Activated CD8-positive, alpha-beta memory T cell treated with anti-CD3 and anti-CD28 coated beads, Interleukin-2, amount 50 U/mL, for 24 hours (primary cell): ENCODE results near the gene PIEZO1.
"Not testable (repeated sequence)": the region's sequence is repeated elsewhere in the genome, so short reads cannot be mapped to it uniquely, and the experiment has no call there.

ENCODE experiments used
- DNase-seq: peaks from one replicate; pipeline ENCODE4 v3.0.0-alpha.2; 2020; ENCODE audit errors: extremely low read depth

Gene PIEZO1

GRCh38 chr16:88686439-88687253 is 98.4 kb downstream of the PIEZO1 start, which contains the start of gene SNAI3:
TSS of gene SNAI3 (minus strand) at chr16:88686507. CDS start at chr16:88686406, 101 bp downstream.
- DNase-seq: peak; percentile 61

- DNase-seq: no peak
These were observed 99.0 kb downstream of the PIEZO1 start for GRCh38 chr16:88686062-88686438.

- no peak for DNase-seq
These were observed 99.6 kb downstream of the PIEZO1 start for GRCh38 chr16:88685156-88686061.

- no peak for DNase-seq
These were observed 100.4 kb downstream of the PIEZO1 start for GRCh38 chr16:88684569-88685155.

GRCh38 chr16:88681709-88682451 is 103.1 kb downstream of the PIEZO1 start:
- no peak for DNase-seq

GRCh38 chr16:88681084-88681680 is 103.8 kb downstream of the PIEZO1 start:
- DNase-seq: no peak

GRCh38 chr16:88680554-88681083 is 104.4 kb downstream of the PIEZO1 start:
- DNase-seq: no peak

GRCh38 chr16:88678224-88678979 is 106.6 kb downstream of the PIEZO1 start:
- DNase-seq: no peak

GRCh38 chr16:88677721-88678120 is 107.3 kb downstream of the PIEZO1 start:
- no peak for DNase-seq

- DNase-seq: no peak
These were observed 108.3 kb downstream of the PIEZO1 start for GRCh38 chr16:88676502-88677242.

GRCh38 chr16:88673716-88674379 is 111.2 kb downstream of the PIEZO1 start:
- DNase-seq: no peak

GRCh38 chr16:88672776-88673175 is 112.2 kb downstream of the PIEZO1 start:
- DNase-seq: no peak

- DNase-seq: no peak
These were observed 113.2 kb downstream of the PIEZO1 start for GRCh38 chr16:88671806-88672205.

- no peak for DNase-seq
These were observed 115.0 kb downstream of the PIEZO1 start for GRCh38 chr16:88669980-88670379.

GRCh38 chr16:88669493-88669892 is 115.5 kb downstream of the PIEZO1 start:
- not testable (repeated sequence) for DNase-seq

GRCh38 chr16:88667461-88667860 is 117.6 kb downstream of the PIEZO1 start:
- DNase-seq: no peak

- no peak for DNase-seq
These were observed 119.5 kb downstream of the PIEZO1 start for GRCh38 chr16:88665570-88665969.
